Embryonic facial prominence (tissue), 1 donor: ENCODE data around the gene SLC44A1.

Experiments used
- DNase-seq: peaks from one replicate; pipeline ENCODE4 v3.0.0-alpha.2; 2016; ENCODE audit errors: extremely low spot score

The SLC44A1 gene

GRCh38 chr9:105302728-105303127 lies 58.3 kb downstream of the SLC44A1 start:
- no peak for DNase-seq

GRCh38 chr9:105305856-105306255 lies 61.4 kb downstream of the SLC44A1 start:
- no peak for DNase-seq

- no peak for DNase-seq
Observed at GRCh38 chr9:105306351-105307140, 62.1 kb downstream of the SLC44A1 start.

- no peak for DNase-seq
Observed at GRCh38 chr9:105307591-105308130, 63.2 kb downstream of the SLC44A1 start.

GRCh38 chr9:105308461-105309341 lies 64.2 kb downstream of the SLC44A1 start:
- no peak for DNase-seq

GRCh38 chr9:105309531-105309931 lies 65.1 kb downstream of the SLC44A1 start:
- DNase-seq, result no peak

- no peak for DNase-seq
Observed at GRCh38 chr9:105311306-105311705, 66.9 kb downstream of the SLC44A1 start.

GRCh38 chr9:105313238-105313637 lies 68.8 kb downstream of the SLC44A1 start:
- no peak for DNase-seq

GRCh38 chr9:105316703-105317102 lies 72.3 kb downstream of the SLC44A1 start:
- DNase-seq, result no peak

- no peak for DNase-seq
Observed at GRCh38 chr9:105318729-105319191, 74.3 kb downstream of the SLC44A1 start.

GRCh38 chr9:105319202-105319813 lies 74.9 kb downstream of the SLC44A1 start:
- DNase-seq, result no peak

- no peak for DNase-seq
Observed at GRCh38 chr9:105320568-105320967, 76.1 kb downstream of the SLC44A1 start.

GRCh38 chr9:105328296-105328695 lies 83.8 kb downstream of the SLC44A1 start:
- DNase-seq, result no peak

- DNase-seq, result no peak
Observed at GRCh38 chr9:105328872-105329718, 84.6 kb downstream of the SLC44A1 start.

GRCh38 chr9:105329719-105330062 lies 85.2 kb downstream of the SLC44A1 start:
- no peak for DNase-seq

GRCh38 chr9:105330201-105330600 lies 85.8 kb downstream of the SLC44A1 start:
- no peak for DNase-seq

- no peak for DNase-seq
Observed at GRCh38 chr9:105330755-105331154, 86.3 kb downstream of the SLC44A1 start.

GRCh38 chr9:105331160-105331559 lies 86.7 kb downstream of the SLC44A1 start:
- DNase-seq, result no peak

GRCh38 chr9:105331755-105332154 lies 87.3 kb downstream of the SLC44A1 start:
- no peak for DNase-seq

- DNase-seq, result no peak
Observed at GRCh38 chr9:105332471-105332870, 88.0 kb downstream of the SLC44A1 start.

GRCh38 chr9:105333076-105333475 lies 88.6 kb downstream of the SLC44A1 start:
- DNase-seq, result no peak
